GM18870 (cell line): ENCODE measurements around the gene POU2F1.
A peak's percentile ranks its signal among the peaks of the same experiment; 100 is the strongest.

Experiments
- ATAC-seq: cut with Tn5 transposase; IDR thresholded peaks from one replicate; pipeline ENCODE4 v1.9.1; 2021; ENCODE audit warnings: moderate library complexity; ENCODE audit not compliant: unreplicated experiment

The POU2F1 gene

GRCh38 chr1:167412072-167412471, 191.4 kb downstream of the POU2F1 start:
- no peak for ATAC-seq

- ATAC-seq, result no peak
These were observed 192.2 kb downstream of the POU2F1 start for GRCh38 chr1:167412920-167413319.

DNA sequence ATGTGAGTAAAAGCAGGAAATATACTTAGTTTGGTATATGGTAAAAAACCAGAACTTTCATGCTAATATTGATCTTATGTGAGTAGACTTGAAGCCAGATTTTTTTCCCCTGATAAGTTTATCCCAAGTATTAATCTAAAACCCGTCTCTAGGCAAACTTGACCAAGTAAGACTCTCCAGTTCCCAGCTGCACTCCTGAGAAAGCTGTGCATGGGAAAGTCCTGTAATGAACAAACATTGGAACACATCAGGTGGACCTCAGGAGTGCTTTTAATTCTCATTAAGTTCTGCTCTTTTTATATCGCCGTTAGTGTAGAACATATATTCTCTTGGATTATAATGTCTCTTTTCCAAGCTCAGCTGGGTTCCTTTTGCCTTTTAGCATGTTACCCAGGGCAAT, 192.6 kb downstream of the POU2F1 start:
- ATAC-seq, result no peak

DNA sequence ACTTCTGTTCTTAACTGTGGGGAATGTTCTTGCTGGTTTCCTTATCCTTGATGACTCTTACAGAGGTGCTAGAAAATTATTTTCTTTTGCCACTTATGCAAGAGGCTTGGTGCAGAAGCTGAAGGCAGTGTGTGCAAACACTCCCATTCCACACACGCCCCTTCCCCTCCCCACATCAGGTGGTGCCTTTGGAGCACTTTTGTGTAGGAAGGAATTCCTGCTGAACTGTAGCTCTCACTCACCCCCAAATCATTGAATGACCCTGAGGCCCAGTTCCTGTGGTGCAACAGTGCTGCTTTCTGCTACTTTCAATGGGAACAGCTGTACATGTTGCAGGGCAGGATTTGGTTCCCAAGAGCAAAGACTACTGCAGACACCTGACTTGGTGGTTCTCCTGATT, 195.8 kb downstream of the POU2F1 start:
- no peak for ATAC-seq

DNA sequence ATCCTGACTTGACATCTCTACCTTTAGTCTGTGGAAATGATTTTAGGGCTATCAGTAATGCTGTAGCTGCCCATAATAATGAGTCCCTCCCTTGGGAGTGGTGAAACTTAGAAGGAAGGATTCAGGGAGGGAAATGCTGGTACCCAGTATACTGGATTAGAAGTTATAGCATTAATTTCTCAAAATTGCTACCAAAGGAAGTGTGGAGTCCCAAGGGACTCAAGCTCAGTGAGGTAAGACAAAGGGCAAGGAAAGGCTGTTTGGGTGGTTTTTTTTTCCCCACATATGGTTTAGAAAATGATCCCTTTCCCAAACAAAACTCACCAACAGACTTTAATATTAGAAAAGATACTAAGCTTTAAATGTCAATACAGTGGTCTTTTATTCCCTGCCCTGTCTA, 197.7 kb downstream of the POU2F1 start:
- no peak for ATAC-seq

- no peak for ATAC-seq
These were observed 198.6 kb downstream of the POU2F1 start for GRCh38 chr1:167419245-167419644.

DNA sequence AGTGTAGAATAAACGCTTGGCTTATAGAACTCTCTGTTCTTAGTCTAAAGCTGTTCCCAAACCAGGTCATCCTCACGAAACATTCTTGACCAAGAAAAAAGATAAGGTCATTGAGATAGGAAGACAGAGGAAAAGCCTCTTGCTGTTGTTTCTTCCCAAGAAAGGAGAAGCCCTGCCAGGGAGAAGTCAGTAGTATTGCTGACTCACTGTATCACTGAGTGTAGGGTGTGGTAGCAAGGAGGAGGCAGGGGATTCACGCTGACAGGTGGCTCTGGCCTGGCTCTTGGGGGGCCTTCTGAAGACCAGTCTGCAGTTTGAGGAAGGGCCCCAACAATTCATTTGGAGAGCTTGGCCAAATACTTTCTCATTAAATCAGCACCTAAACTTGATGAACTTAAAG, 199.8 kb downstream of the POU2F1 start:
- ATAC-seq, result no peak

DNA sequence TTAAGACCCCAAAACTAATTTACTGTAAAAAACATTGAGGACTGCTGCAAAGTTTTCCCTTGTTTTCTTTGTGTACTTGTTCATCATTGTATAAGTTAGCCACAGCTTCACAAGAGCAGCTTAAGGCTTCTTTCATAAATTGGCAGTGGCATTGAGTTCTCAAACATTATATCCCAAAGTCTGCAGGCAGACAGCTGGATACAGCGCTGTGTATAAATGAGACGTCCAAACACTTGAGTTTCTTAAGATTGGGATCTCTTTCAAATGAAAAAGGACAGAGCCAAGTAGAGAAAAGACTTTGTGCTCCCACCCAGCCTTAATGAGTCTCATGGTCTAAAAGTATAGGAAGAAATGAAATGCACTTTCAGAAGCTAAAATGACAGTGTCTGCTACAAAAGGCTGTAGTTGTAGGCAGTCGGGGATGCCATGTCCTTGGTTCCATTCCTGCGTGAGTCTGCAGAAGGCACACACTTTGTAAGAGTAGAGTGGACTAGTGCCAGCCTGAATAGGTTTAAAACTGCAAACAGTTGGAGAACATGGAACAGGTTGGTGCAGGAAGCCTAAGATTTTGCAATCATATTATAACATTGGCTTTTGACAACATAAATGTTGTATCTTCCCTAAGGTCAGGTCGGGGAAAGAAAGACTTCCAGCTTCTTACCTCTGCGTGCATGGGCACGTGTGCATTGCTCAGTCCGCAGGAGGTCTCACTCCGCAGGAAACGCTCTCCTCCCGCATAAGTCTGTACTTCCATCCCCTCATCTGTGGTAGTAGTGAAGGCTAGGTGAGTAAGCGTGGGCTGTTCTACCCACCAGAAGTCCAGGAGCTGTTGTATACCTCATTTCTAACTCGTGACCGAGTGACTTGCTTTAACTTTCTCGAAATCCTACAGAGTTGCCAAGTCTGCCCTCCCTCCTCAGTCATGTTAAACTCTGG, 203.3 kb downstream of the POU2F1 start:
- no peak for ATAC-seq

DNA sequence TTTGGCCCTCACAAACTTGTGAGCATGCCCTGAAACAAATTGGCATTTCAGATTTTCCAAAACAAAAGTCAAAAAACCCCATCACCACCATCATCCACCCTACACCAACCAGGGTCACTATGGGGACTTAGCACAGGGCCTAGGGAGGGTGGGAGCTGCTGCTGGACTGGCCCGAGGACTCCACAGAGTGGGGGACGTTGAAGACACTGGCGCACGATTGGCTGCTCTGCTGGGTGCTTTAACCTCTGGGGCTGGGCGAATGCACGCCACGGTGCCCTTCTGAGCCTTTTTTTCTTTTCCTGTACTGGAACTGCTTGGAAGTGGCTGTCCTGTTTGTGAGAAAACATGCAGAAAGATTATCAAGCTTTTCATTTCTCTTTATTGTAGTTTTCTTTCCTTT, 204.8 kb downstream of the POU2F1 start:
- no peak for ATAC-seq

DNA sequence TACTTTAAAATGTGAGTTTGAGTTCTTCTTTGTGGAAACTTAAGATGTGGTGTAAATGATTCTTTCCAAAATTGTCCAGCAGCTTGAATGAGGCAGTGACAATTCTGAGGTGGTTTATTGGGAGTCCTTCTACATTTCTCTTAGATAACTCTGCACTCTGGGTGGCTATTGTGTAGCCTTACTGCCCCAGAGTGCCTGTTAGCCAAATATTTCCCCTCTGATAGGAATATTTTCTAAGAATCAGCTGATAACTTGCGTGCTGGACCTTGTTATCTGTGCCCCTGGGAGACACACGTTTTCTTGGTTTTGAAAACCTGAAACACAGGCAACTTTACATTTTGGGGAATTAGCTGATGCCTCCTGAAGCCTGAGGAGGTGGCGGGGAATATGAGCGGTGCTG, 206.0 kb downstream of the POU2F1 start:
- no peak for ATAC-seq

DNA sequence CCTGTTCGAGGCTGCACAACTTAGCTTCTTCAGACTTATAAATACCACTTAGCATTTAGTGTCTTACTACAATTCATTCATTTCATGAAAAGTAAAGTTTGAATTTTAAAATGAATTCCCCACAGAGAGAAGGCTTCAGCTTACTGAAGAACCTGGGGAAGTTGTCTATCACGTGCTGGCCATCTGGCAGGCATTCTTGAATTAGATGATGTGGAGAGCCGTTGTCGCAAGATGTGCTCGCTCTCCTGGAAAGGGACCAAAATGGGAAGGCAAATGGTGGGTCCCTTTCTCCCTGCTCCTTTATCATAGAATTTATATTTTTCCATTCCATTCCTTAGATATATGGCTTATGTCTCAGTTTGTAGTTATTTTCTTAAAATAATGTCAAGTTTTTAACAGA, 207.2 kb downstream of the POU2F1 start:
- no peak for ATAC-seq

- no peak for ATAC-seq
These were observed 207.7 kb downstream of the POU2F1 start for GRCh38 chr1:167428395-167428794.

DNA sequence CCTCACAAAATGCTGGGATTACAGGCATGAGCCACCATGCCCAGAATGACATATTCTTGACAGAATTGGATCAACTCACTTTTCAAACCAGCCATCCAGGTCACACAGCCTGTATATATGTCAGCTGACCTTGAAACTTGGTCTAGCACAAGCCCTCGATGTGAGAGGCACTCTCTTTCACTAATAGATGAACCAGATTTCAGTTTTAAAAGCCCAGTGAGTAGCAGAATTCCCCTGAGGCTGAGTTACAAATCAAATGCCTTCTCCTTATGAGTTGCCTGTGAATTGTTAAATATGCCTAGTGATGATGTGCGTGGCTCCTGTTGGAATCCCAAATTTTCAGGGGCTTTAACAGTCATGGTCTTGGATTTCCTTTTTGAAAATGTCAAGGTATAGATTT, 208.9 kb downstream of the POU2F1 start:
- ATAC-seq, result peak; percentile 50

- peak; percentile 22 for ATAC-seq
These were observed 209.6 kb downstream of the POU2F1 start for GRCh38 chr1:167430134-167430848.

- no peak for ATAC-seq
These were observed 210.2 kb downstream of the POU2F1 start for GRCh38 chr1:167430849-167431242.

DNA sequence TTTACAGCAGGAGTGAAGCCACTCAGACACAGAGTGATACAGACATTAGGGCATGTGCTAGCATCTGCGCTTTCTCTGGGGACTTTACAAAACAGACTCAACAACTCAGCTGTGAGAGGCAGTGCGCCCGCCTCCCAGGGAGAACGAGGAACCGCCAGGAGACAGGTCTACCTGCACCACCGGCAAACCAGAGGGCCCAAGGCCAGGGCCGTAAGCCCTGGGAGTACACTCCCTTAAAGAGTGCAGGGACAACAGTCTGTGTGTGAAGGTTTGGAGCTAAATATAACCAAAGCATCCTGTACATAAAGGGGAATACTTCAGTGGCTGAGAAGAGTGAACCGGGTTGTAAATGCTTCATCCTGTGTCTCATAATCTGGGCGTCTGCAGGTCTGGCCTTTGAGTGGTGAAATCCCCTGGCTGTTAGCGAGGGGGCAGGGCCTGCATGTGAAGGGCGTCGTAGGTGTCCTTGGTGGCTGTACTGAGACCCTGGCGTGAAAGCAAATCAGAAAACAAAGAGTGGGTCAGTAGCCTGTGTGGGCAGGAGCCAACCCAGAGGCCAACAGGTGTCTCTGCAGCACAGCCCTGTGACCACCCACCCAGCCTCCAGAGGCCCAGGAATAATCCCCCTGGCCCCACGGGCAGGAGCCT, 210.7 kb downstream of the POU2F1 start:
- ATAC-seq, result no peak

DNA sequence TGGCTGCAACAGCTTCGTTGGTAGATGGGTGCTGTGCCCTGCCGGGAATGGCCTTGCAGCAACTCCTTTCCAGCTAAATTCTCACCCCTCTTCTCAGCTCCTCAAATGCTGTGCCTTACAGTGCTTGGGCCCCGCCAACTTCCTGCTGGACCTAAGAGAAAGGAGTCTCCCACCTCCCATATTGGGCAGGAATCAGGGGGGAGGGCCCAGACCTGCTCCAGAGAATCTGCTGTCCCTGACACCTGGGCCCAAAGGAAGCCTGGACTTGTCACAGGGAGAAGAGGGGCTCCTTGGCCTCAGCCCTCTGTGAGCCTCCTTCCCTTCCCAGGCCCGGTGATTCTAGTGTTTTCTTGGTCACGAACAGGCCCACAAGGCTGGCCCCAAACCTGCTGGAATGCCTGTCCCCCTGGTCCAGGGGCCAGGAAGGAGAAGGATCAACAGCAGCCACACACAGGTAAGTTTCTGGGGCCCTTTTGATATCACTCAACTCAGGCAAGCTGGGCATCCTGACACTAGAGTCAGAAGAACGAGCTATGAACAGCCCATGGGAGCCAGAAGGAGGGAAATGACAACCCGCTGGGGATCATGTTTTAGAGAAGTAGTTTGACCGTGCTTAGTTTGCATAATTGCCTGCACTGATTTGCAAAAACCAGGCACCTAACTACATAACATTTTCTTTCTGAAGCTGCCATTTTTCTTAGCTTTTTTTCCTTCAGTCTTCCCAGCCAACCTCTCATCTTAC, 211.4 kb downstream of the POU2F1 start:
- no peak for ATAC-seq

- ATAC-seq, result no peak
These were observed 212.1 kb downstream of the POU2F1 start for GRCh38 chr1:167432780-167433179.

- no peak for ATAC-seq
These were observed 213.2 kb downstream of the POU2F1 start for GRCh38 chr1:167433884-167434283.

- ATAC-seq, result no peak
These were observed 213.6 kb downstream of the POU2F1 start for GRCh38 chr1:167434306-167434705.

DNA sequence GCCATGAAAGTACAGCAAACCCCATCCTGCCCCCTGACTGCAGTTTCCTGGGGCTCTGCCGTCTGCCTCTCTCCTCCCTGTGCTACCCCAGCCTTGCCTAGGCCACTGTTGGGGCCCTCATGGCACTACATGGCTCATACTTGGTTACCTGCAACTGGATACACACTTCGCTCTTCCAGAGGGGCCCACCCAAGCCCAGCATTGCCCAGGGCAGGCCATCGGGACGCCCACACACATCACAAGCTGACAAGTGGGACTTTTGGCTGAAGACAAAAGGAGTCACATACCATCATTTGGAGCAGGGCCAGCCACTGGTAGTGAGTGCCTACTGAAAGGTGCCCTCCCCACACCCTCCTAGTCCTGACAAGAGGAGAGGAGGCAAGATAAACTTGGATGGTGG, 214.8 kb downstream of the POU2F1 start:
- no peak for ATAC-seq
